HG03521 (cell line): ENCODE data around the gene MAP3K9.

Experiments used
- ATAC-seq: cut with Tn5 transposase; IDR thresholded peaks from one replicate; pipeline ENCODE4 v1.9.1; 2021; ENCODE audit warnings: mild to moderate bottlenecking, moderate library complexity; ENCODE audit not compliant: unreplicated experiment

MAP3K9 gene

DNA sequence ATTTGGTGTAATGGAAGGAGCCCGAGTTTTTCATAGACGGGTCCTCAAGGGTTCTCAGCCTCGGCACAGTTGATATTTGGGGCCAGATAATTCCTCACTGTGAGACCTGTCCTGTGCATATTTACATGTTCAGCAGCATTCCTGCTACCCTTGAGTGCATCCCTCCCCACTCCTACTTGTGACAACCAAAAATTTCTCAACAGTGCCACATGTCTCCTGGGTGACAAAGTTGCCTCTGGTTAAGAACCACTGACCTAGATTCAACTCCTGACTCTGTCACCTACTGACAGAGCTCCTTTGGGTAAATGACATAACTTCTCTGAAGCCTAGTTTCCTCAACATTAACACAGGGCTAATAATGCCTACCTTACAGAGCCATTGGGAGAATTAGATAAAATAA is 107.2 kb downstream of the MAP3K9 start:
- ATAC-seq = no peak

DNA sequence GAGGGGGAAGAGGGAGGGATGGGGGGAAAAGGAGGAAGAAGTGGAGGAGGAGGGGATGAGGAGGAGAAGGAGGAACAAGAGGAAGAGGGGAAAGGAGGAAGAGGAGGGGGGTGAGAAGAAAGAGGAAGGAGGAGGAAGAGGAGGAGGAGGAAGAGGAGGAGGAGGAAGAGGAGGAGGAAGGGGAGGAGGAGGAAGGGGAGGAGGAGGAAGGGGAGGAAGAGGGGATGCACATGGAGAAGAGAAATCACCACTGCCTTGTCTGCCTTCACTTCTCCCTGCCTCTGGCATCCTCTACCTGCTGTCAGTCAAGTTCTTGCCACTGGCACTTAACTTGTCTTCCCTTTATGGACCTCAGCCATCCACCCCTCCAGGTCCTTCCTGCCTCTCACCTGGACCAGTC is 107.7 kb downstream of the MAP3K9 start:
- no peak for ATAC-seq

DNA sequence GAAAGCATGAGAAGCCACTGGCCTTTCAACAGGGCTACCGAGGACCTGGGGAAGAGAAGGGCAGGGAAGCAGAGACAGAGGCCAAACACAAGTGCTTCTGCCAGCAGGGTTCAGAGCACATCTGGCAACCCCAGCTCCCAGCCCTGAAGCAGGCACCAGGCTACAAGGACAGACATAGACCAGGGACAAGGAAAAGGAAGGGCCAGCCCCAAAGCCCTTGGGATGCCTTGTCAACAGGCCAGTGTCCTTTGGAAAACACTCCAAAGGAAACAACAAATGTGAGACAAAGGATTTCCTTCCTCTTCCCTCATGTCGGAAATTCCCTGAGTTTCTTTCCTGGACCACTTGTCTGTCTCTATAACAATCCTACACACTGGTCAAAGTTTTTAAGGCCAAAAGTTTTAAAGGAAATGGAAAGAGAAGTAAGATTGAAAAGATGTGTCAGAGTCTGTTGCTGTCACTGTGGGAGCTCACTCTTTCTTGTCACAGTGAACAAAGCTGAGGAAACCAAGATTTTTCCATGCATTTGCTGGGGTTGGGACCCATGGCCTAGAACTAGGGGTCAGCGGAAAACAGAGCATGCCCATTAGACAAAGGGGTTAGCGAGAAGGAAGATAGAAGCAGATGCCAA is 108.2 kb downstream of the MAP3K9 start:
- no peak for ATAC-seq

DNA sequence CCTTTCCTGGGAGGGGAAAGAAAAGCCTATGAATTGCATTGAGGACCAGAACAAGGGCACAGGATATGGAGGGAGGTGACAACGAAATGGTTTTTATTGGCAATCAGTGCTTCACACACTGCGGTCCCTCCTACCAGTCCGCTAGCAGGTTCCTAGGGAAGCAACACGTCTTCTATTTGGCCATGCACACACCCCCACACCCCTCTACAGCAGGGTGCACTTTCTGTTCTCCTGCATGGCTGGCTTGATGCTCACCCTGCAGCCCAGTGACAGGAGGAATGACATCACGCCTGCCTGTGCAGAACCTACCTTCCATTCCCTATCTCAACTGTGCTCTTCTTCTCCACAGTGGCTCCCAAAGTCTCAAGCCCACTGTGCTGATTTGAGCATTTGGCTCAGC is 109.7 kb downstream of the MAP3K9 start:
- ATAC-seq = no peak

DNA sequence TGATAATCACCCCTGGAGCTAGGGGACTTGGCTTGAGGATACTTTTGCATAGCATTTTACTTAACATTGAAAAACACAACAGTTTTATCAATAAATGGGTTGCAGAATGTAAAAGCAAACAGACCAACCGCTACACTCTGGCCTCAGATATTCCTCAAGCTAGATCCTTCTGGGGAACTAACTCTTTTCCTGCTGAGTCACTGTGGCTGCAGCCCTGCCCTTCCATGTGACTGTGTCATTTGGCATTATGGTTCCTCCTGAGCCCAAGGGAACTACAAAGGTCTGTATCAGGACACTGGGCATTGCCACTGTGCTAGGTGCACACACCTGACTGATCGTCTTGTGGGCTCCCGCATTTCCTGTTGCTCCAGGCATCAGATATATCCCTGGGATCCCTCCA is 111.0 kb downstream of the MAP3K9 start:
- ATAC-seq = no peak

DNA sequence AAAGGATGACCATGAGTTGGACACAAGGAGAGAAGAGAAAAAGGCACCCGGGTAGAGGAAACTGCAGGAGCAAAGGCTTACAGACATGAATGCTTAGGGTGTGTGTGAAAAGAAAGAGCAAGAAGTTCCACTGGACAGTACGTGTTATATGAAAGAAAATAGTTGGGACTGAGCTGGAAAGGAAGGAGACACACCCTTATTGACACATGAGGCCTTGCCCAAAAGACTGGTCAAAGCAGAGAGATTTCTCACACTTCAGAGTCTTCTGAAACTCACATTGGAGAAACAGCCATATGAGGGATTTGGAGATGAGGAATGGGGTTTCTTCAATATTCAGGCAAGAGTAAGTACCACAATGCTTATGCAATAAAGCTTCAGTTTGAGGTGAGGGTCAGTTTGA is 111.6 kb downstream of the MAP3K9 start:
- no peak for ATAC-seq

DNA sequence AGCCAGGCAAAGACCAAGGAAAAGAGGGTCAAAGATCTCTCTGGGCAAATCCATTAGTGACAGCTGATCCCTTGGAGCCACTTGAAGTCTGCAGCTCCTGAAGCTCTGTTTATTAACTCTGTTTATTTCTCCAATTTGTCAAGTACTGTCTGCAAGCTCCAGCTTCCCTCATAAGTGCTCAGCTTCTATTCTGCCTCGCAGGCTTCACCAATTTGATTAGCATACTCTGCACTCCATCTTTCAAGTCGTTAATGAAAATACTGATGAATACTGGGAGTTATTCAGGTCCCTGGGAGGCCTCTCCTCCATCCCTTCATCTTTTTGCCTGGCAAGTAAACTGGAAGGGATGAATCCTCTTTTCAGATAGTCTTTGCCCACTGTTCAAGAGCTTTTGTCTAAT is 113.3 kb downstream of the MAP3K9 start:
- ATAC-seq = no peak

DNA sequence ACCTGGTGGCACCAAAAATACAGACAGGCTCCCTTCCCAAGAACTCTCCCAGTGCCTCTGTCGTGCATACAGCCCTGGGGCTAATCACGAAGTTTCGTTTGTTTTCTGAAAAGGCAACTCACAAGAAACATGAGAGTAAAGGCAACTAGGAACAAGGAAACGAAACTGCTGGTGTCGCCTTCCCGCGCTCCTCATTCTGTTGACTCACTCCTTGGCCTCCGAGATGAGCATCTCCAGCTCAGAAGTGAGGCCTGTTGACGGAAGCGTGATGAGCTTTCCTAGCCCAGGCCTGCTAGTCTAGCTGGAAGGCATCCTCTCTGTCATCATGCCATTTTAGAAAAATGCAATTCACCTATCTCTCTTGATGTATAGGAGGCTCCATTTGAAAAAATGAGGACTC is 117.1 kb downstream of the MAP3K9 start:
- ATAC-seq = no peak

DNA sequence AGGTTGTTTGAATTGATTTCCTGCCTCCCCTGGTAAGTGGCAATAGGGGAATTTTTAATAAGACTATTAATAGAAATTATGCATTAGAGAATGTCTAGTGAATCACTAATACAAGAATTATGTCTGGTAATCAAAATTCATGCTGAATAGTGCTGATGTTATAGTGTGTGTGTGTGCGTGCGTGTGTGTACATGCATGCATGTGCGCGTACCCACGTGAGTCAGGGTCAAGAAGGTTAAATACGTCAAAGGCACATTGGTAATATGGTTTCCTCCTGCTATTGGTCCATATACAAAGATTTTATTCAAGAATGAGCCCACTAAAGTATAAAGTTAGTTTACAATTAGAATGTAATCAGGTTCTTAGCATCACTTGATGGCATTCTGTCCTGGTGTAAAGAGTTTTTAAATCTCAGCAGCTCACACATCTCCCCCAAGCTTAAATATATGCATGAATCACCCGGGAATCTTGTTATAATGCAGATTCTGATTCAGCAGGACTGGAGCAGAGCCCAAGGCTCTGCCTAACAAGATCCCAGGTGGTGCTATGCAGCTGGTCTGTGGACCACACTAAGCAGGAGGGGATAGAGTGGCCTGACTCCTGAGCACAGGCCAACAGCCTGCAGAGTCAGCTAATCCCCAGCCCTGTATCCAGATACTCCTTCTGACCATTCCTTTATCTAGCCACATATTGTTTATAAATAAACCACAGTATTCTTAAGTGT is 123.7 kb downstream of the MAP3K9 start:
- no peak for ATAC-seq

DNA sequence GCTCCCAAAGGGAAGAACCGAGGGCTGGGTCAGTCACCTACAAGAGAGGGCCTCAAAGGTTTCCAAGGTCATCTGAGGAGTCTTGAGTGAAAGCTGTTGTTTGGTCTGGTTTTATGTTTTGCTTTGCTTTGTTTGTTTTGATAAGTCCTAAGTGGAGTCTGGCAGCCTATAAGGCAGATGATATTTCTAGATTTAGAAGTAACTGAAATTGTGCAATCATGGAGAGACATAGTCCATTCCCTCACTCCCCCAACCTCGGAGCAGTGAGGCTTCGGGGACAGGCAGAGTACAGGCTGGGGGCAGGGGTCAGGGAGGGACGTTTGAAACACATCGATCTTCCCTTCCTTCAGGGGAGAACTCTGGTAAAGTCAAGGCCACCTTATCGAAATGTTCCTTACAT is 125.3 kb downstream of the MAP3K9 start:
- no peak for ATAC-seq

DNA sequence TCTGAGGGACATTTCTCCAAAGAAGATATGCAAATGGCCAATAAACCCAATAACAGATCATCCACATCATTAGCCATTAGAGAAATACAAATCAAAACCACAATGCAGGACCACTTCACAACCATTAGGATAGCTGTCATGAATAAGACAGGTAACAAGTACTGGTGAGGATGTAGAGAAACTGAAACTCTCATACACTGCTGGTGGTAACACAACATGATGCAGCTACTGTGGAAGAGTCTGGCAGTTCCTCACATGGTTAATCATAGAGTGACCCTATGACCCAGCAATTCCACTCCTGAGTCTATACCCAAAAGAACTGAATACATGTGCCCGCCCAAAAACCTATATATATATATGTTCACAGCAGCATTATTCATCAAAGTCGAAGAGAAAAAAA is 128.6 kb downstream of the MAP3K9 start:
- ATAC-seq = no peak

DNA sequence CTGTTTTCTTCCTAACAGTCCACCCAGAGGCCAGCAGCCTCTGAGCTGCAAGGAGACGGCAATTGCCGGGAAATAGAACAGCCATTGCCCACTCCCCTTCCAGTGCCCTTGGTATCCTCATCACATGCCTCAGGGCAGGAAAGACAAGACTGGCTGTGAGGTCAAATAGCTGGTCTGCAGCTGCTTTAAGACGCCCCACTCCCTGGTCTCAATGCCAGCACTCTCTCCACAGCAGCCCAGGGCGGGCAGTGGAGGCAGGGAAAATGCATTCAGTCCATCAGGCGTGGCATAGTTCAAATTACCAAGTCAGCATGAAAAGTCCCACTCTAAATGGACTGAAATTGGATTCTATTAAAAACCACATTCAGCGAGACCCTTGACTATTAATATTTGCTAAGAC is 132.0 kb downstream of the MAP3K9 start:
- ATAC-seq = no peak
